GM19328 (cell line): ENCODE data around the gene EIF5A.
A peak's percentile ranks its signal among the peaks of the same experiment; 100 is the strongest.
"Not testable (repeated sequence)": the region's sequence is repeated elsewhere in the genome, so short reads cannot be mapped to it uniquely, and the experiment has no call there.

Experiments
- ATAC-seq: cut with Tn5 transposase; IDR thresholded peaks from one replicate; pipeline ENCODE4 v1.9.1; 2021; ENCODE audit warnings: mild to moderate bottlenecking, moderate library complexity; ENCODE audit not compliant: unreplicated experiment

EIF5A gene

GRCh38 chr17:7329374-7329996, 22.1 kb downstream of the EIF5A start:
- ATAC-seq, result peak; percentile 60

GRCh38 chr17:7329997-7330637, 22.7 kb downstream of the EIF5A start:
- peak; percentile 33 for ATAC-seq

- no peak for ATAC-seq
Observed at GRCh38 chr17:7330638-7331015, 23.2 kb downstream of the EIF5A start.

- no peak for ATAC-seq
Observed at GRCh38 chr17:7332111-7332510, 24.7 kb downstream of the EIF5A start.

- ATAC-seq, result not testable (repeated sequence)
Observed at GRCh38 chr17:7332600-7333069, 25.2 kb downstream of the EIF5A start.

GRCh38 chr17:7334938-7335538, 27.6 kb downstream of the EIF5A start:
- ATAC-seq, result no peak

- not testable (repeated sequence) for ATAC-seq
Observed at GRCh38 chr17:7335765-7336164, 28.3 kb downstream of the EIF5A start.

GRCh38 chr17:7336240-7337175, 29.1 kb downstream of the EIF5A start, which contains the start of gene ACAP1:
TSS of gene ACAP1 (plus strand) at chr17:7336529. CDS start at chr17:7336735, 206 bp downstream.
- peak; percentile 81 for ATAC-seq

GRCh38 chr17:7337600-7337999, 30.2 kb downstream of the EIF5A start:
- not testable (repeated sequence) for ATAC-seq

GRCh38 chr17:7340179-7340578, 32.8 kb downstream of the EIF5A start:
- no peak for ATAC-seq

- ATAC-seq, result no peak
Observed at GRCh38 chr17:7341842-7342241, 34.4 kb downstream of the EIF5A start.

GRCh38 chr17:7343250-7343649, 35.8 kb downstream of the EIF5A start:
- ATAC-seq, result no peak

- ATAC-seq, result no peak
Observed at GRCh38 chr17:7346761-7347614, 39.6 kb downstream of the EIF5A start.

- ATAC-seq, result no peak
Observed at GRCh38 chr17:7347630-7348477, 40.4 kb downstream of the EIF5A start.

GRCh38 chr17:7348478-7349242, 41.2 kb downstream of the EIF5A start:
- no peak for ATAC-seq

- no peak for ATAC-seq
Observed at GRCh38 chr17:7351665-7352502, 44.5 kb downstream of the EIF5A start, which contains the start of gene KCTD11. TSS of gene KCTD11 (plus strand) at chr17:7352162.

GRCh38 chr17:7352503-7352889, 45.1 kb downstream of the EIF5A start:
- ATAC-seq, result no peak
